HG02759 (cell line): ENCODE data around the gene DEXI.

Source experiments
- ATAC-seq: cut with Tn5 transposase; IDR thresholded peaks from one replicate; pipeline ENCODE4 v1.9.1; 2021; ENCODE audit warnings: mild to moderate bottlenecking, moderate library complexity; ENCODE audit not compliant: unreplicated experiment

Gene DEXI

DNA sequence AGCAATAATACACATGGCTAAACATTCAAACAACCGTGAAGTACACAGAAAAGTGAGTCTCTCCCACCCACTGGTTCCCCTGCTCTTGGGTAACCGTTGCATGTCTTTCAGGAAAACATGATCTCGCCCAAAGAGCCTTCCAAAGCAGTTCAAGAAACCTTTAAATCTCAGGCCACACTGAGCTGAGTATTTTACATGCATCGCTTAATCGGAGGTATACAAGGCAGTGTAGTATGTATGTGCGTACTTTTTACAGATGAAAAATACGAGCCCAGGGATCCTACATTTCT is 741 bp upstream of the DEXI start:
- no peak for ATAC-seq

- peak; percentile 15 for ATAC-seq
Measured at GRCh38 chr16:10941935-10942351, 325 bp downstream of the DEXI start.

GRCh38 chr16:10941127-10941933 is 938 bp downstream of the DEXI start:
- no peak for ATAC-seq

- no peak for ATAC-seq
Measured at GRCh38 chr16:10940501-10941079, 1.7 kb downstream of the DEXI start.

GRCh38 chr16:10939649-10940234 is 2.5 kb downstream of the DEXI start:
- ATAC-seq: no peak

DNA sequence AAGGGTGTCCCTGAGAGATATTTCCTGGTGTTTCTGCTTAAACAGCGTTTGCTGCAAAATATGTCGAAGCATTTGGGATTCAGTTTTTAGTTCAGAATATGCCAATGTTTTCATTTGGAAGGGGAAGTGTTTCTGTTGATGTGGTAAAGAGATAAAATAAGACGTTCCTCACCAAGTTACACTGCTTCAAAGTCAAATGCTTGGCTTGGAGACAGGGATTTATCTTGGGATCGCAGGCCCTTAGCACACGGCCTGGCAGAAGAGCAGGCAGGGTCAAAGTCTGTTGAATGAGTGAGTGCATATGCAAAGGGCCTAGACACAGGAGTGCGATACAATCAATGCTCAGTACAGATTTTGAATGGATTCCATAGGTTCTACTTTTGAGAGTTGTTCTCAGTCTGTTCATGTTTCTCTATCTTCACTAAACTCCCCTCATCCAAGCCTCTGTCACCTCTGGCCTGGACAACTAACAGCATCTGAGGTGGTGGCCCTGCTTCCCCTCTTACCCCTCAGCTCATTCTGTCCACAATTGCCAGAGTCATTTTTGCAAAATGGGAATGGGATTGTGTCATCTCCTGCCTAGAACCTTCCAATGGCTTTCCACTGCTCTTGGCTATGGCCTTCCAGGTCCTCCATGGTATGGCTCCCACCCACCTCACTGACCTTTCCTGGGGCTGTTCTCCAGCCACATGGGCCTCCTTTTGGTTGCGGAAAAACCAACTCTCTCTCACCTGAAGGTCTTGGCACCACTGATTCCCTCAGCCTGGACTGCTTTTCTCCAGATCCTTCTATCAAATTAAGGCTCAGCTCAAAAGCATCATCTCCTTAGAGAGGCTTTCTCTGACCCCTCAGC is 3.2 kb downstream of the DEXI start:
- ATAC-seq: no peak

DNA sequence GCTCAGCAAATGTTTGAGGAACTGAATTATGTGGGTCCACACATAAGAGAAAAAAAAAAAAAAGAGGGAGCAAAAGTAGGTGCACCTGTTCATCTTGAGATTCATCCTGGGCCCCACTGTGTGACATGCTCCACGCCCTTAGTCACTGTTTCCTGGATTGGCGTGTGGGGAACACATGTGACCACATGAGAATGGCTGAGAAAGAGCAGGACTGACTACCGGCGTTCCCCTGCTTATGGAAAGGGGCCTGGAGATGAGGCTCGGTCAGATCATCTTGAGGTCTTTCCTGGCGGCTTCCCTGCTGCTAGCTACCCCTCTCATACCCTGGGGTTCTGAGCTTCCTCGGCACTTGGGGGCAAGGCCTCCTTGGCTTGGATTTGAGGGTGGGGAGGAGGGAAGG is 3.9 kb downstream of the DEXI start:
- ATAC-seq: no peak

DNA sequence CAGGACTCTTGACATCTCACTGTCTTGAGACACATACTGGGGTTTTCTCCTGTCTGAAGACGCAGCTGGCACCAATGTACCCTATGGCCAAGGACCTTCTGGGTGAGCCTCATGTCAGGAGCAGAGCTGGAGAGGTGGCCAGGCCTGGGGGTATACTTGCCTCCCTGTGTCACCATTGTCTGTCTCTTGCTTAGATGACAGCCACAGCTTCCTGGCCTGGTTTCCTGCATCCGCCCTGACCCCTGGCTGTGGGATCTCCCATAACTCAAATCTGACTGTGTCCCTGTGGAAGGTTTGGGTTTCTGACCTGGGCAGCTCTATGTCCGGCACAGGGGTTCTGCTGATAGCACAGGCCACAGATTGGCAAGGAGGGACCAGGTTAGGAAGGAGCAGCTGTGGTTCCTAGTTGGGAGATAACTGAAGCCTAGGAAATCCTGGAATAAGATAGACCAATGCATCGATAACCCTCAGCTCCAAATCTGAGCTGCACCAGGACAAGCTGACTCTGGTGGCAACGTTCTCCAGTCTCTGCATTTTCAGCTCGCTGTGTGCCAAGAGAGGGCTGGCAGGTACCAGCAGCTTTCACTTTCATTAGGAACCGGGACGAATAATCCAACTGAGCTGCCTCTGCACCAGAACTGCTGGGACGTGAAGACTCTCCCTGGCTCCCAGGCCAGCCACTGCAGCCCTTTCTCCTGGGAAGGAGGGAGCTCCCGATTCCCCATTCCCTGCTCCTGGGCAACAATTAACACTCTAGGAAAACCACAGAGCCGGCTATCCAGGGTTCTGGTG is 5.0 kb downstream of the DEXI start:
- no peak for ATAC-seq

DNA sequence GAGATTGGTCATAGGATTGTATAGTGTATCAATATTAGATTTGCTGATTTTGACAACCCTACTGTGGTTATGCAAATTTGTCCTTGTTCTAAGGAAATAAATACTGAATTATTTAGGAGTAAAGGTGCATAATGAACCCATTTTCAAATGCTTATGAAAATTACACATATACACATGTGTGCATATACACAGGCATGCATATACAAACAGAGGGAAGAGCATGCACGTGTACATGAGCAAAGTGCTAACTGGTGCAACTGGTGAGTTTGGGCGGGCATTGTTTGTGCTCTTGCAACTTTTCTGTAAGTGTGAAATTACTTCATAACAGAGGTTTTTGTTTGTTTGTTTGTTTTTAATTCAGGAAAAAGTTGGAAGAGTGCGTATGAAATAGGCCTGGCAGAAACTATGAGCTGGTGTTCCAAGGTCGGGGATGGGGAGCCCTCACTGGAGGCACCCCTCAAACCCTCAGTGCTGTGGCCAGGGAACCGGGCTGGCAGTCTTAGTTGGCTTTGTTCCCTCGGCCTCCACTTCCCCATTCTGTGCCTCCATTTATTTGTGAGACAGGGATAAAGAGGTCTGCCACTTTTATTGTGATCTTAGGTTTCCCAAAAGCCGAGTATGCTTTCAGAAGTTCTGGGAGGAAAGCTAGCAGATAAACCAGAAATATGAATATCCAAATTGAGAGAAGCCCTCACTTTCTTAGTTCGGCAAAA is 5.8 kb downstream of the DEXI start:
- no peak for ATAC-seq

GRCh38 chr16:10935226-10935915 is 6.9 kb downstream of the DEXI start:
- no peak for ATAC-seq

- ATAC-seq: no peak
Measured at GRCh38 chr16:10934325-10935107, 7.8 kb downstream of the DEXI start.

- ATAC-seq: no peak
Measured at GRCh38 chr16:10933865-10934264, 8.4 kb downstream of the DEXI start.

DNA sequence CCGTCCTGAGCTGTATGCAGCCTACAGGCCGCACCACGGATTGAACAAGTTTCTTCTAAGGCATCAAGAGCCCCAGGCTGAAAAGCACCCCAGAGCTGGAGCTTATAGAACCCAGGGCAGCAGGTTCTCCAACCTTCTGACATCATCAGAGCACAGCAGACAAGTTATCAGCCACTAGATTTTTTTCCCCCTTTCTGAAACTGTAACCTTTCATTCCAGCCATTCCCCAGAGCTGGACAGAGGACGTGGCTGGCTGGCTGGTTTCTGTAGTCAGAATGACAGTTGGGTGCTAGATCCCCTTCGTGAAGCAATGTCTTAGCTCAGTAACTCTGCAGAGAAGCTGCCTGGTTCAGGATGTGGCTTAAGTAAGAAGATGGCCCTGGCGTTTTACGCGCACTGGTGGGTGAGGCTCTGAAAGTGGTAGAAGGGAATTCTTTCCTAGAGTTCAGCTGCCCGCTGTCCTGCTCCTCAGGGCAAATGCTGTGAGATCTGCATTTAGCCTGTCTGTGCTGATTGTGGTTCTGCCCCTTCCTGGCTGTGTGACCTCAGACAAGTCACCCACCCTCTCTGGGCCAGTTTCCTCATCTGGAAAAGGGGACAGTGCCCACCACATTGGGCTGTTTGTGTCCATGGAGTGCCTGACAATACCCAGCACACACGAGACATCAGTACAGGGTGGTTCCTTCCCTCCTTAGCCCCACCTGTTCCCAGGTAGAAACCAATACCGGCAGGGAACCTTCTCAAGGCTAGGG is 9.1 kb downstream of the DEXI start:
- ATAC-seq: no peak

- ATAC-seq: no peak
Measured at GRCh38 chr16:10931977-10932632, 10.2 kb downstream of the DEXI start.

DNA sequence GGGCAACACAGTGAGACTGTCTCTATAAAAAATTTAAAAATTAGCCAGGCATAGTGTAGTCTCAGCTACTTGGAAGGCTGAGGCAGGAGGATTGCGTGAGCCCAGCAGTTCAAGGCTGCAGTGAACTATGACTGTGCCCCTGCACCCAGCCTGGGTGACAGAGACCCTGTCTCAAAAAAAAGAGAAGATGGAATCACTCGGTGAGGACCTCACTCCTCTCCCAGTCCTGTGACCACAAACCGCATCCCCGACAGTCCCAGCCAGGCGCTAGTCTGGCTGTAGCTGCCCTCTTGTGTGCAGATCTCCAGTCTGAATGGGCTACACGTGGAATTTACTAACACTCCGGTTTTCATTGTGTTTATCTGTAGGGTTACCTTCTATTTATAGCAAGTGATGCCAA is 11.1 kb downstream of the DEXI start:
- ATAC-seq: no peak

DNA sequence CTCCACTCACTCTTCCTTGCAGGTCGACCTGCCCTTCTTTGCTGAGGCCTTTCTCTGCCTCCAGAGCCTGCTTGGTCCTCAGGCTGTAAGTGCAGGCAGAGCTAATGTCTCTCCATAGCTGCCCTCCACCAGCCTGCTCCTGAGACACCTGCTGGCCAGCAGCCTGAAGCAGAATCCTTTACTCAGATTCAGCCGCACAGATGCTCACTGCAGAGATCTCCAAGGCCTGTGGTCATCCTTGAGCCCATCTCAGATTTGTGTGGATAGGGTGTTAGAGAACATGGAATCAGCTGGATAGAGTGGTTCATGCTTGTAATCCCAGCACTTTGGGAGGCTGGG is 11.5 kb downstream of the DEXI start:
- no peak for ATAC-seq

- ATAC-seq: no peak
Measured at GRCh38 chr16:10929853-10930754, 12.2 kb downstream of the DEXI start.
